Endothelial cell of umbilical vein (primary cell): ENCODE measurements around the gene KDM4C. TPM values are rescaled to one million over a fixed set of nuclear protein-coding genes. Genes with fewer than 3 reads are reported as not detected.

ENCODE experiments used
- BruUV-seq: library from RNA; stranded (reverse); fragments of 400-500 nt; replicated peaks from 2 replicates; lab custom pipeline; 2021; lab: Mats Ljungman, UMichigan
- CTCF ChIA-PET: fragments of 300-600, 350-600 bp; sonication (Branson Sonifier 250); formaldehyde crosslinking; loops from one replicate; lab custom pipeline; 2021; ENCODE audit warnings: antibody characterized with exemption, inconsistent platforms; lab: Charles Lee
- POLR2A ChIA-PET: fragments of 300-600, 350-600 bp; sonication (Branson Sonifier 250); formaldehyde crosslinking; loops from one replicate; lab custom pipeline; 2021; ENCODE audit warnings: antibody characterized with exemption, inconsistent platforms; lab: Charles Lee
- DNase-seq: peaks from one replicate; pipeline ENCODE4 v3.0.0-alpha.2; 2011; ENCODE audit warnings: low read depth, low spot score
- FAIRE-seq: peaks from 2 replicates; lab custom pipeline; 2011; peaks lifted over from hg19 to GRCh38; lab: Jason Lieb, UNC
- H2AFZ ChIP-seq: 2 replicates; pipeline ENCODE4 v1.6.0; 2012; ENCODE audit warnings: low read depth, low read length, control low read depth, inconsistent platforms
- H3K27ac ChIP-seq: 2 replicates; pipeline ENCODE4 v1.5.1; 2011; ENCODE audit warnings: low read depth, mild to moderate bottlenecking, control low read depth, low read length, moderate library complexity; ENCODE audit not compliant: insufficient read depth
- H3K27me3 ChIP-seq, 2 experiments: 2 replicates each; pipeline versions ENCODE4 v1.6.0 to v1.6.1; 2011; ENCODE audit warnings: low read length in 2 of 2, mixed read lengths in 1 of 2; ENCODE audit not compliant: control insufficient read depth in 2 of 2, insufficient read depth in 2 of 2
- H3K36me3 ChIP-seq, 2 experiments: 2 replicates in 1 of 2; 3 replicates in 1 of 2; pipeline ENCODE4 v1.5.1; 2011; ENCODE audit warnings: low read length in 2 of 2, mild to moderate bottlenecking in 1 of 2, moderate library complexity in 1 of 2; ENCODE audit not compliant: control insufficient read depth in 2 of 2, insufficient read depth in 2 of 2; ENCODE audit errors: extremely low read depth in 1 of 2
- H3K4me1 ChIP-seq: 3 replicates; pipeline ENCODE4 v1.5.1; 2011; ENCODE audit warnings: mild to moderate bottlenecking, low read length; ENCODE audit not compliant: control insufficient read depth, insufficient read depth; ENCODE audit errors: extremely low read depth
- H3K4me2 ChIP-seq: 2 replicates; pipeline ENCODE4 v1.6.1; 2011; ENCODE audit warnings: low read length, control low read depth, mixed read lengths; ENCODE audit not compliant: insufficient read depth
- H3K4me3 ChIP-seq, 3 experiments: fragments of 200-600 bp in 1 of 3; sonication (generic), shearing (Covaris generic) in 1 of 3; replicated peaks in 1 of 3; 2 replicates each; pipeline ENCODE4 v1.5.1; 2011 to 2016; ENCODE audit warnings: control low read depth in 3 of 3, low read length in 3 of 3, mild to moderate bottlenecking in 2 of 3, inconsistent platforms in 1 of 3, low read depth in 1 of 3, moderate library complexity in 1 of 3; ENCODE audit not compliant: insufficient read depth in 1 of 3
- H3K79me2 ChIP-seq: 2 replicates; pipeline ENCODE4 v1.6.0; 2012; ENCODE audit warnings: low read length, inconsistent platforms; ENCODE audit not compliant: control insufficient read depth, insufficient read depth
- H3K9ac ChIP-seq: replicated peaks from 2 replicates; pipeline ENCODE3; 2011; ENCODE audit warnings: low read length, control low read depth; ENCODE audit not compliant: insufficient read depth; ENCODE audit errors: extremely low read depth
- H3K9me1 ChIP-seq: replicated peaks from 3 replicates; pipeline ENCODE4 v1.6.0; 2011; ENCODE audit warnings: mild to moderate bottlenecking, low read length; ENCODE audit not compliant: control insufficient read depth, insufficient read depth; ENCODE audit errors: extremely low read depth
- H3K9me3 ChIP-seq: replicated peaks from 2 replicates; pipeline ENCODE4 v1.5.1; 2012; ENCODE audit warnings: low read length, inconsistent platforms; ENCODE audit not compliant: control insufficient read depth, insufficient read depth
- H4K20me1 ChIP-seq: replicated peaks from 2 replicates; pipeline ENCODE3; 2011; ENCODE audit warnings: mild to moderate bottlenecking, low read length; ENCODE audit not compliant: control insufficient read depth, insufficient read depth; ENCODE audit errors: extremely low read depth
- EZH2 ChIP-seq: IDR thresholded peaks from 2 replicates; pipeline ENCODE4 v1.6.1; 2012; ENCODE audit warnings: borderline replicate concordance, low read depth, mild to moderate bottlenecking, moderate library complexity, low read length, inconsistent platforms; ENCODE audit not compliant: severe bottlenecking
- FOS ChIP-seq: IDR thresholded peaks from 2 replicates; pipeline ENCODE4 v1.6.1; 2011; ENCODE audit warnings: mild to moderate bottlenecking, low read length, moderate library complexity, borderline replicate concordance; ENCODE audit not compliant: insufficient read depth
- GATA2 ChIP-seq: IDR thresholded peaks from 2 replicates; pipeline ENCODE4 v1.7.0; 2011; ENCODE audit warnings: low read depth, mild to moderate bottlenecking, moderate library complexity, mixed read lengths, low read length; ENCODE audit not compliant: insufficient read length, insufficient read depth
- JUN ChIP-seq: IDR thresholded peaks from 2 replicates; pipeline ENCODE4 v1.6.1; 2011; ENCODE audit warnings: borderline replicate concordance, low read depth; ENCODE audit not compliant: insufficient read length, insufficient read depth
- MYC ChIP-seq: IDR thresholded peaks from one replicate; pipeline ENCODE4 v1.6.1; 2011; ENCODE audit warnings: mild to moderate bottlenecking, low read depth, low read length
- POLR2A ChIP-seq: IDR thresholded peaks from 2 replicates; pipeline ENCODE4 v1.6.1; 2012; ENCODE audit warnings: low read depth, mild to moderate bottlenecking, control low read depth, low read length
- POLR2AphosphoS5 ChIP-seq: IDR thresholded peaks from 2 replicates; pipeline ENCODE4 v1.6.1; 2012; ENCODE audit warnings: low read depth, mild to moderate bottlenecking, control low read depth, low read length, moderate library complexity; ENCODE audit not compliant: insufficient read depth
- dilution Hi-C: fragments of 300-500 bp; cut with MboI; formaldehyde crosslinking; loops from one replicate; pipeline ENCODE4 v1.15.0; 2019; ENCODE audit warnings: low sequenced_read_pairs; ENCODE audit not compliant: extremely low pct_ligation_motif_present
- intact Hi-C: fragments of 100-400 bp; cut with micrococcal nuclease; formaldehyde crosslinking; loops from one replicate; pipeline ENCODE4 v1.10.0; 2022
- polyA plus RNA-seq, 4 experiments: library from polyadenylated mRNA; depleted of rRNA in 3 of 4; stranded (reverse) in 3 of 4; unstranded in 1 of 4; fragments of >200 nt; gene quantifications; 2 replicates each; pipeline versions ENCODE4 v1.2.1 to v1.2.3, GENCODE V29; 2011 to 2012; ENCODE audit warnings: missing spikeins in 1 of 4
- total RNA-seq: library from RNA; stranded (reverse); gene quantifications from 2 replicates; pipeline ENCODE4 v1.2.3, GENCODE V29; 2021
- TF ChIP-seq, protein P1 (sequence below): IDR thresholded peaks from 2 replicates; pipeline ENCODE4 v1.6.1; 2011; ENCODE audit not compliant: insufficient read depth, insufficient read length
- TF ChIP-seq, protein P2 (sequence below), 2 donors: IDR thresholded peaks; 1 replicate in 1 of 2; 2 replicates in 1 of 2; pipeline ENCODE4 v1.5.1; 2011; ENCODE audit warnings: low read length in 2 of 2, mild to moderate bottlenecking in 2 of 2, moderate library complexity in 2 of 2, control low read depth in 1 of 2, inconsistent platforms in 1 of 2, low read depth in 1 of 2; ENCODE audit not compliant: insufficient read depth in 1 of 2; ENCODE audit errors: extremely low read depth in 1 of 2

Gene KDM4C
- total and polyA plus RNA-seq, 2 donors (not counting 3 experiments of a cell fraction or from before 2014, with no cell fraction given): 5.4 to 15.0 TPM

DNA sequence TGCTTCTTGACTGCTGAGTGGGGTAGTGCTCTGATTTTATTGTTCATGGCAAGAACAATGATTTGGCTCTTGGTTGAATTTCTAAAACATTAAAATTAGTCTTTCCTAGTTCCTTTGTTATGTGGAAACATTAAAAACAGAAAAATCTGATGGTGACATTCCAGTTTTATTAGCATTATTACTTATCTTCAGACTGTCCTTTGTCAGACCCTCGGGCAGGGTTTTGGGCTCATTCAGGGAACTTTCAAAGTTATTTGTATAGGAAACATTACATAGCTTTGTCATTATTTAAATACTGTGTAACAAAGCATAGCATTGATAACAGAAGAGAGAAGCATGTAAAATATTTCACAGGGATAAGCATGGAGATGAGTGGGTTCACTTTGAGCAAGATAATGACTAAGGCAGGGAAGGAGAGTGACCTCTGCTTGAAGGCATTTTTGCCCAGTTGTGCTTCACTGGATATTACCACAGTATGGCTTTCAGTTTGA, 119.9 kb downstream of the KDM4C start:
- CTCF ChIA-PET: interaction anchor here (1.2 kb wide), 1 partner anchor 50 kb away, joined by 4 read pairs; no protein-coding TSS in a partner anchor
- POLR2A ChIA-PET: no interaction called here

More for the DNA sequence above, 119.9 kb downstream of the KDM4C start:
- Histone ChIP-seq H3K9me1 (no peaks in the 10 kb centered on the region), H3K4me3 (no peak overlapping the region), H3K9ac (no peak overlapping the region), H3K27ac (no peak overlapping the region), H3K79me2 (no peaks in the 10 kb centered on the region), H3K9me3 (no peaks in the 10 kb centered on the region), H2AFZ (no peak overlapping the region), H4K20me1 (no peaks in the 10 kb centered on the region), H3K4me2 (no peak overlapping the region), H3K27me3 (no peaks in the 10 kb centered on the region), H3K36me3 (no peaks in the 10 kb centered on the region), H3K4me1 (peaks cover 4% of the 10 kb centered on the region)
- intact Hi-C loops (no loop called here), dilution Hi-C loops (no loop called here)
- no peak for FAIRE-seq
- TF ChIP-seq GATA2: no peak
- no peak for TF ChIP-seq POLR2A
- no peak for TF ChIP-seq FOS
- TF ChIP-seq, protein P1, sequence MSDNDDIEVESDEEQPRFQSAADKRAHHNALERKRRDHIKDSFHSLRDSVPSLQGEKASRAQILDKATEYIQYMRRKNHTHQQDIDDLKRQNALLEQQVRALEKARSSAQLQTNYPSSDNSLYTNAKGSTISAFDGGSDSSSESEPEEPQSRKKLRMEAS: no peak
- TF ChIP-seq MYC: no peak
- TF ChIP-seq POLR2AphosphoS5: no peak
- TF ChIP-seq, protein P2, sequence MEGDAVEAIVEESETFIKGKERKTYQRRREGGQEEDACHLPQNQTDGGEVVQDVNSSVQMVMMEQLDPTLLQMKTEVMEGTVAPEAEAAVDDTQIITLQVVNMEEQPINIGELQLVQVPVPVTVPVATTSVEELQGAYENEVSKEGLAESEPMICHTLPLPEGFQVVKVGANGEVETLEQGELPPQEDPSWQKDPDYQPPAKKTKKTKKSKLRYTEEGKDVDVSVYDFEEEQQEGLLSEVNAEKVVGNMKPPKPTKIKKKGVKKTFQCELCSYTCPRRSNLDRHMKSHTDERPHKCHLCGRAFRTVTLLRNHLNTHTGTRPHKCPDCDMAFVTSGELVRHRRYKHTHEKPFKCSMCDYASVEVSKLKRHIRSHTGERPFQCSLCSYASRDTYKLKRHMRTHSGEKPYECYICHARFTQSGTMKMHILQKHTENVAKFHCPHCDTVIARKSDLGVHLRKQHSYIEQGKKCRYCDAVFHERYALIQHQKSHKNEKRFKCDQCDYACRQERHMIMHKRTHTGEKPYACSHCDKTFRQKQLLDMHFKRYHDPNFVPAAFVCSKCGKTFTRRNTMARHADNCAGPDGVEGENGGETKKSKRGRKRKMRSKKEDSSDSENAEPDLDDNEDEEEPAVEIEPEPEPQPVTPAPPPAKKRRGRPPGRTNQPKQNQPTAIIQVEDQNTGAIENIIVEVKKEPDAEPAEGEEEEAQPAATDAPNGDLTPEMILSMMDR (IDR thresholded peaks at IDR 0.05; ENCODE audit: extremely low read depth in 1 of 2, insufficient read depth in 1 of 2, low read depth in 1 of 2, low read length in 2 of 2): no peak
- no peak for TF ChIP-seq JUN
- TF ChIP-seq EZH2: no peak
- no peak for DNase-seq
- no TSS peak for BruUV-seq
